ENCODE data around the gene AKR1D1. TPM values are rescaled to one million over a fixed set of nuclear protein-coding genes. Genes with fewer than 3 reads are reported as not detected.
"Not testable (repeated sequence)": the region's sequence is repeated elsewhere in the genome, so short reads cannot be mapped to it uniquely, and the experiment has no call there.

The AKR1D1 gene
- total and polyA plus RNA-seq, 10 of the 15 experiments (the other 5 are each of a cell fraction or from before 2014, with no cell fraction given) = 0.09 to 0.34 TPM; not detected in 8

DNA sequence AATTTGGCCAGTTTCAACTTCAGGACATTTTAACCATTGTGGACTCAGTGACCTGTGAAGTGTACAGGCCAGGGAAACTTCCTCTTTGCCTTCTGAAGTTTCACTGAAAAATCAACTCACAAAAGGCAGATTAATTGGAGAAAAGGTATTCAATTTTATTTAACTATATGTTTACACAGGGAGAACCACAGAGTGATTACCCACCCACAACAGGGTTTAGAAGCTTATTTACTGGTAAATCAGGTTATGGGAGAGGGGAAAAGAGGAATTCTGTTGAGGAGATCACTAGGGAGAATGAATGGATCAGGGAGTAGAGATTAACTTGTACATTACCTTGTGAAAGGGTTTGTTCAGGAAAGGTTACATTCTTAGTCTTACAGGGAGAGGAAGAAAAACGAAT, 1.7 kb upstream of the AKR1D1 start:
- Histone ChIP-seq H3K79me2 (ENCODE audit: control insufficient read depth, insufficient read depth, low read length) (no peaks in the 10 kb centered on the region), H3K36me3 (ENCODE audit: control insufficient read depth in 2 of 2, insufficient read depth in 2 of 2, low read length in 1 of 2) (no peaks in the 10 kb centered on the region), H3K27ac (ENCODE audit: control insufficient read depth, insufficient read depth) (no peak overlapping the region), H3K4me1 (ENCODE audit: control insufficient read depth, insufficient read depth, low read length) (no peaks in the 10 kb centered on the region), H3K27me3 (replicated peaks in 1 of 2; ENCODE audit: control insufficient read depth in 2 of 2, insufficient read depth in 2 of 2, low read length in 1 of 2) (no peaks in the 10 kb centered on the region), H3K9ac (ENCODE audit: control insufficient read depth, insufficient read depth, low read length) (no peak overlapping the region), H2AFZ (ENCODE audit: control insufficient read depth, low read depth, low read length) (no peak overlapping the region), H3K4me2 (ENCODE audit: control insufficient read depth, insufficient read depth) (no peak overlapping the region), H4K20me1 (ENCODE audit: control insufficient read depth, insufficient read depth) (no peaks in the 10 kb centered on the region), H3K9me3 (replicated peaks; ENCODE audit: control insufficient read depth, insufficient read depth, low read length) (peaks cover 6% of the 10 kb centered on the region; the same call in 2 of the 3 replicates), H3K4me3 (no peak overlapping the region)
- no TSS peak for BruUV-seq (replicated peaks)
- no peak for TF ChIP-seq KAT2A (conservative IDR thresholded peaks at IDR 0.05; ENCODE audit: control insufficient read depth, low read depth, low read length)
- TF ChIP-seq EGR1 (IDR thresholded peaks at IDR 0.05; ENCODE audit: borderline replicate concordance in 1 of 2, low read depth in 2 of 2, low read length in 2 of 2) = no peak
- TF ChIP-seq ESRRA (IDR thresholded peaks at IDR 0.05; ENCODE audit: low read length) = no peak
- TF ChIP-seq ZNF207 (IDR thresholded peaks at IDR 0.05; ENCODE audit: borderline replicate concordance) = no peak
- TF ChIP-seq SMC3 (IDR thresholded peaks at IDR 0.05; ENCODE audit: borderline replicate concordance, low read length) = no peak
- intact Hi-C loops (cut with micrococcal nuclease; ENCODE audit: unreplicated experiment) (no loop called here), in situ Hi-C loops (cut with MboI) (no loop called here)
- CTCF ChIA-PET = no interaction called here
- whole genome bisulfite sequencing (ENCODE audit: insufficient coverage, insufficient replicate concordance, low lambda C conversion rate, missing lambda C conversion rate) = 0% methylated on average over 1 of the region's 1 CpG
- FAIRE-seq = no peak
- RAD21 ChIA-PET (ENCODE audit: unreplicated experiment) = no interaction called here
- DNase-seq (ENCODE audit: low read depth, low spot score) = no peak
- ATAC-seq = no peak
- SMC1A ChIA-PET (ENCODE audit: uncharacterized antibody, unreplicated experiment) = interaction anchor here (1.1 kb wide), 1 partner anchor 8 kb away, joined by 3 read pairs; no protein-coding TSS in a partner anchor
- POLR2A ChIA-PET = no interaction called here

DNA sequence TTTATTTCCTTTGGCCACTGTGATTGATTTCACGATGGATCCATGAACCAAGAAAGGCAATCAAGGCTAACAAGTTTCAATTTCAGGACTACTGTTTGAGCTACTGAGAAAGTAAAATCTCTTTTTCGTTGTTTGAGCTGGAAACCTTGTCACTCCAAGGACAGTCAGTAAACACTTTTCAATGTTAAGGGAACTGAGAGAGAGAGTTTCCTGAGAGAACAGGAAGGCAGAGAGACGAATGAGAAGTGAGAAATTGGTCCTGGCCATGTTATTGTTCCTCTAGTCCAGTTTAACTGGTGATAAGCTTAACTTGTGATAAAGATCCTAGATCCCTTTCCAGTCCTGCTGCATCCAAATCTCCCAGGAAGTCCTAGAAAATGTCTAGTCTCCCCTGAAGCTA, 909 bp upstream of the AKR1D1 start:
- intact Hi-C loops (cut with micrococcal nuclease; ENCODE audit: unreplicated experiment) (no loop called here), in situ Hi-C loops (cut with MboI) (no loop called here)
- ChIA-PET RAD21 (ENCODE audit: unreplicated experiment) (interaction anchor here (0.8 kb wide), 1 partner anchor 86 kb away, joined by 3 read pairs; no protein-coding TSS in a partner anchor), SMC1A (ENCODE audit: uncharacterized antibody, unreplicated experiment) (interaction anchor here (1.1 kb wide), 1 partner anchor 8 kb away, joined by 3 read pairs; no protein-coding TSS in a partner anchor), CTCF (interaction anchor here (0.8 kb wide), 1 partner anchor 10 kb away, joined by 3 read pairs; no protein-coding TSS in a partner anchor), POLR2A (no interaction called here)
- WGBS (ENCODE audit: insufficient coverage, insufficient replicate concordance, low lambda C conversion rate, missing lambda C conversion rate) = 12% methylated on average over 3 of the region's 3 CpGs
- Histone ChIP-seq H4K20me1 (ENCODE audit: control insufficient read depth, insufficient read depth) (no peaks in the 10 kb centered on the region), H3K27ac (ENCODE audit: control insufficient read depth, insufficient read depth) (no peak overlapping the region), H3K9ac (ENCODE audit: control insufficient read depth, insufficient read depth, low read length) (no peak overlapping the region), H3K4me1 (ENCODE audit: control insufficient read depth, insufficient read depth, low read length) (no peaks in the 10 kb centered on the region), H3K4me2 (ENCODE audit: control insufficient read depth, insufficient read depth) (no peak overlapping the region), H3K4me3 (no peak overlapping the region; the same call in 1 of the 2 replicates), H2AFZ (ENCODE audit: control insufficient read depth, low read depth, low read length) (no peak overlapping the region), H3K79me2 (ENCODE audit: control insufficient read depth, insufficient read depth, low read length) (no peaks in the 10 kb centered on the region), H3K27me3 (replicated peaks in 1 of 2; ENCODE audit: control insufficient read depth in 2 of 2, insufficient read depth in 2 of 2, low read length in 1 of 2) (no peaks in the 10 kb centered on the region), H3K36me3 (ENCODE audit: control insufficient read depth in 2 of 2, insufficient read depth in 2 of 2, low read length in 1 of 2) (no peaks in the 10 kb centered on the region), H3K9me3 (replicated peaks; ENCODE audit: control insufficient read depth, insufficient read depth, low read length) (peaks cover 6% of the 10 kb centered on the region; the same call in 2 of the 3 replicates)
- BruUV-seq (replicated peaks) = no TSS peak
- DNase-seq (ENCODE audit: low read depth, low spot score) = no peak
- TF ChIP-seq CREB1 (IDR thresholded peaks at IDR 0.05; ENCODE audit: low read depth) = no peak
- no peak for TF ChIP-seq NFYA (IDR thresholded peaks at IDR 0.05; ENCODE audit: borderline replicate concordance, low read depth, low read length)
- TF ChIP-seq SPI1 (IDR thresholded peaks at IDR 0.05; ENCODE audit: borderline replicate concordance, insufficient read depth, low read depth, low read length) = peak; percentile 47; the same call in 1 of the 2 replicates
- ATAC-seq = no peak
- no peak for FAIRE-seq

DNA sequence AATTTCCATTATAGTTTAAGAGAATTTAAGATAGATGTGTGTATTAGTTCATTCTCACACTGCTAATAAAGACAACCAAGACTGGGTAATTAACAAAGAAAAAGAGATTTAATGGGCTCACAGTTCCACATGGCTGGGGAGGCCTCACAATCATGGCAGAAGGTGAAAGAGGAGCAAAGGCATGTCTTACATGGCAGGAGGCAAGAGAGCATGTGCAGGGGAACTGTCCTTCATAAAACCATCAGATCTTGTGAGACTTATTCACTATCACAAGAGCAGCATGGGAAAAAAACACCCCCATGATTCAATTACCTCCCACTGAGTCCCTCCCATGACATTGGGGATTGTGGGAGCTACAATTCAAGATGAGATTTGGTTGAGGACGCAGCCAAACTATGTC, 473 bp upstream of the AKR1D1 start:
- H3K9ac ChIP-seq (ENCODE audit: control insufficient read depth, insufficient read depth, low read length); H3K79me2 ChIP-seq (ENCODE audit: control insufficient read depth, insufficient read depth, low read length); H3K27ac ChIP-seq (ENCODE audit: control insufficient read depth, insufficient read depth); H3K36me3 ChIP-seq (ENCODE audit: control insufficient read depth in 2 of 2, insufficient read depth in 2 of 2, low read length in 1 of 2); H3K9me3 ChIP-seq (replicated peaks; ENCODE audit: control insufficient read depth, insufficient read depth, low read length); in situ Hi-C loops (cut with MboI); POLR2A ChIA-PET; H3K4me2 ChIP-seq (ENCODE audit: control insufficient read depth, insufficient read depth); ATAC-seq; BruUV-seq (replicated peaks); H3K4me1 ChIP-seq (ENCODE audit: control insufficient read depth, insufficient read depth, low read length); DNase-seq (ENCODE audit: low read depth, low spot score); H2AFZ ChIP-seq (ENCODE audit: control insufficient read depth, low read depth, low read length); H3K4me3 ChIP-seq; FAIRE-seq; H4K20me1 ChIP-seq (ENCODE audit: control insufficient read depth, insufficient read depth); H3K27me3 ChIP-seq (replicated peaks in 1 of 2; ENCODE audit: control insufficient read depth in 2 of 2, insufficient read depth in 2 of 2, low read length in 1 of 2); intact Hi-C loops (cut with micrococcal nuclease; ENCODE audit: unreplicated experiment): not testable (repeated sequence)
- SMC1A ChIA-PET (ENCODE audit: uncharacterized antibody, unreplicated experiment) = interaction anchor here (1.1 kb wide), 1 partner anchor 9 kb away, joined by 3 read pairs; no protein-coding TSS in a partner anchor
- CTCF ChIA-PET = interaction anchor here (0.8 kb wide), 1 partner anchor 9 kb away, joined by 3 read pairs; no protein-coding TSS in a partner anchor
- 39% methylated on average over 1 of the region's 1 CpG for WGBS (ENCODE audit: insufficient coverage, insufficient replicate concordance, low lambda C conversion rate, missing lambda C conversion rate)
- RAD21 ChIA-PET (ENCODE audit: unreplicated experiment) = interaction anchor here (0.8 kb wide), 1 partner anchor 86 kb away, joined by 3 read pairs; no protein-coding TSS in a partner anchor

All from GM12878 (cell line).